SHP77 treated with DMSO at 0.1 percent for 48 hours (cell line): ENCODE measurements around the gene BRAT1.
"Not testable (repeated sequence)": the region's sequence is repeated elsewhere in the genome, so short reads cannot be mapped to it uniquely, and the experiment has no call there.

Experiments
- DNase-seq: peaks from one replicate; lab custom pipeline; 2025; lab: John Stamatoyannopoulos, UW

BRAT1 gene

GRCh38 chr7:2583798-2584580 lies 28.7 kb upstream of the BRAT1 start:
- no peak for DNase-seq

DNA sequence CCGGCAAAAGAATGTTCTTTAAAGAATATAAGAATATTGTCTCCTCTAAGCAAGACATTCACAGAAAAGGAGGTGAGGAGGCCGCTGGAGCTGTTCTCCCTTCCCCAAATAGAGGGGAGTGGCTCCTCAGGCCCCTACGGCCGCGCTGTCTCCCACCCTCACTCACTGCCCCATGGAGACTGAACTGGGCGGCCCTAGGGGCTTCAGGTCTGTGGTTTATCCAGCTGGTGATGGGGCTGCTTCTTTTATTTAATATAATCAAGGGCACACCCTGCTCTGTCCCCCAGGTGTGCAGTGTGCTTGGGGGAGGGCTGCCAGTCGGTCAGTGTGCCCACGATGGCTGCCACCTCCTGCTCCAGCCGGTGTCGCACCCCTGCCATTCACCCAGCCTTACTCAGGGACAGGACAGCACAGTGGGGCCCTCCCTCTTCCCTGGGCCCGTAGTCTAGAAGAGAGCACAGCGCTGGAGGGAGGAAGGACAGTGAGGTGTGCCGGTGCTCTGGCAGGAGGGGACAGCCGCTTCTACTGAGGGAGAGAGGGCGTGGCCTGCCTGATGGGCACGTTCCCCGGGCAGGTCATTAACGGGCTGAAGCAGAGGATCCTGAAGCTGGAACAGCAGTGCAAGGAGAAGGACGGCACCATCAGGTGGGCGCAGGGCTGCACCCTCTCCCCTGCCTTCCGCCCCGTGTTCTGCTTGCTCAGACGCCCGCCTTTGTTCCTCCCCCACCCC lies 26.8 kb upstream of the BRAT1 start:
- DNase-seq, result no peak

- no peak for DNase-seq
These were observed 25.3 kb upstream of the BRAT1 start for GRCh38 chr7:2580636-2581035.

- DNase-seq, result no peak
These were observed 22.8 kb upstream of the BRAT1 start for GRCh38 chr7:2577914-2578680.

GRCh38 chr7:2576742-2577491 lies 21.6 kb upstream of the BRAT1 start:
- DNase-seq, result no peak

DNA sequence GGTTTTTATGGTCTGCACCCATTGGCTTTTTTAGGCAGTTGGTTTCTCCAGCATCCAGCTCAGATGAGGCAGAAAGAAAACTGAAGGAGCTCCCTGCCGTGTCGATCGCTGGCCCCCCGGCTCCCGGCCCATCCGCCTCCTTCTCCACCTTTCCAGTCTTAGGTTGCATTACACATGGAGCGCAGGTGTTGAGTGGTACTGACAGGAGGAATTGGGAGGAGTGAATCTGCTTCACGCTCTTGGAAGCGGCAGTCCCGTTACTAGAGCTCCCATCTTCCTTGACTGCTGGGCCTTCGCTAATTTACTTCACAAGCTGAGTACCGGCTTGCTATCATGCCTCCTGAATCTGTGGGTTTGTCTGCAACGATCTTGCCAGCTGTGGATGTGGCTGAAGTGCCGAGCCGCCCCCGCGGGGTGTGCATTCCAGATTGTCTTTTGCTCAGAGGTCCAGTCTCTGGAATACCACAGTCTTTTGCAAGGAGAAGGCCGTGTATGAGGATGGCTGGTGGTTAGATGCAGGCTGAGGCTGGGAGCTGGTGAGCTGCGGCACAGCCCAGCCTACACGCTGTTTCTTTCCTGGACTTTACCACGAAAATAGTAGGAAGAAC lies 20.5 kb upstream of the BRAT1 start:
- DNase-seq, result no peak

- DNase-seq, result no peak
These were observed 19.9 kb upstream of the BRAT1 start for GRCh38 chr7:2575046-2575732.

DNA sequence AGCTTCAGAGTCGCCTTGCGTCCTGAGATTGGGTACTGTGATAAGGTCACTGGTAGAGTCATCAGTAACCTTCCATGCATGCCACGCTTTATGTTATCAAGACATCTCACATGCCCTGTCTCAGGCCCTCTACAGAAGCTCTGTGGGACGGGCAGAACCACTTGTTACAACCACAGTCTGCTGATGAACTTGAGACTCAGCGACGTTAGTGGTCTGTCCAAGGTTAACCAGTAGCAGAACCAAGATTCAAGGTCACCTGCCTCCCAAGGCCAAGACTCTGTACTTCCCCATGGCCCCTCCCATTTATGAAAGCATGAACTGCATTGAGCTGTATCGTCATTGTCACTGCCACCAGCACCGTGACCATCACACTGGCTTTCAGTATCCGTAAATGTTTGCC lies 18.4 kb upstream of the BRAT1 start:
- no peak for DNase-seq

DNA sequence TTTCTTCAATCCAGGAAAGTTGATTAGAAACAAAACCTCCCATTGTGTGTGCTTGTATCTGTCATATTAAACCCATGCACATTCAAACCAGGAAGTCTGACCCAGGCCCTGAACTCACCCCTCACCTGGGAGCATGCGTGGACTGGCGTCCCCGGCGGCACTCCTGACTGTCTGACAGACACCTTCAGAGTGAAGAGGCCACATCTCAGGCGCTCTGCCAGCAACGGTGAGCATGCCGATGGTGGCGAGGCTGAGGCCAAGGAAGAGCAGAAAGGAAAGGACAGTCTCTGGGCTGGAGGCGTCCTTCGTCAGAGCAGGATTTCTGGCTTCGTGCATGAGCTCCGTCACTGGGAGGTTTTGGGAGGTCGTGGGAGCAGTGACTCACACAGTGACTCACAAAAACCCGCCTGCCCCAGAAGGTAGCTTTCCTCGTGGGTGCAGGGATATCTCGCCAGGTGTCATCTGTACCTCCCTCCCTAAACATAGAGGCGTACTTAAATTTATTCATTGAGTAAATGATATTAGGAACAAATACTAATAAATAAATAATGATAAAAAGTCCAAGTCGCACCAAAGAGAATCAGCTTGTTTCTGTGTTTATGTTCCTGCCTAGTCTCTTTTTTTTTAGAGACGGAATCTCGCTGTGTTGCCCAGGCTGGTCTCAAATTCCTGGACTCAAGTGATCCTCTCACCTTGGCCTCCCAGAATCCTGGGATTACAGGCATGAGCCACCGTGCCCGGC lies 16.9 kb upstream of the BRAT1 start:
- DNase-seq, result no peak

- DNase-seq, result no peak
These were observed 16.1 kb upstream of the BRAT1 start for GRCh38 chr7:2571409-2571808.

DNA sequence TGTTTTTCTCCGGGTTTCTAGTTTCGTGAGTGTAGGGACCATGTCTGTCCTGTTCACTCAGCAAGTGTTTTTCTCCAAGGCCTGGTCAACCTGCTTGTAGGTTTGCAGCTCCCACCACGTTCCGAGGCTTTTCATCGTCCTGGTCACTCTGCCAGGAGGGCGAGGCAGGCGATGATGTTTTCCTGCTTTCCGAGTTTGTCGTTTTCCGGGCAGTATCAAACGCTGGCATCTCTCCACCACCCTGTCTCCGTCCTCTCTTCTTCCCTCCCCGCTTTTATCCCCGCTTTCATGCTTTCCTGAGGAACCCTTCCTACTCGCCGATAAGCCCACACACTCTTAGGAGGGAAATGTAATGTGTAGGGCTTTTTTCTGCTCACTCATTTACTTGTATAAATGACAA lies 14.7 kb upstream of the BRAT1 start:
- DNase-seq, result no peak

DNA sequence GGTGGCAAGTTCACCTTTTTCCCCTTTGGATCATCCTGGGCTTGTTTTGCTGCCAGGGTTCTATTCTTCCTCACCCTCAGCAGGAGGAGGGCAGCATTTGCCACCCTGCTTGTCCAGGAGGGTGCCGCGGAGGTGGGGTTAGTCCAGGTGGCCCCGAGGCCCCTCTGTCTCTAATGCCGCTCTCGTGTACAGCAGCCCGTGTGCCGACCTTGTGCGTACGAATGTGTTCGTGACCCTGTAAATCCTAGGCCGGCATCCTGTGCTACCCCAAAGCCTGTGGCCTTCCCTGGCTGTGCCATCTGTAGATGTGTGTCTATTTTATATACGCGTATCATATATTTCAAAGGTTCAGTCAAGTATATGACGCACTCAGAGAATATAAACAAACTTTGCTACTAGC lies 14.1 kb upstream of the BRAT1 start:
- DNase-seq, result no peak

- DNase-seq, result no peak
These were observed 13.3 kb upstream of the BRAT1 start for GRCh38 chr7:2568521-2569223.

- peak; percentile 41 for DNase-seq
These were observed 12.5 kb upstream of the BRAT1 start for GRCh38 chr7:2567679-2568278.

DNA sequence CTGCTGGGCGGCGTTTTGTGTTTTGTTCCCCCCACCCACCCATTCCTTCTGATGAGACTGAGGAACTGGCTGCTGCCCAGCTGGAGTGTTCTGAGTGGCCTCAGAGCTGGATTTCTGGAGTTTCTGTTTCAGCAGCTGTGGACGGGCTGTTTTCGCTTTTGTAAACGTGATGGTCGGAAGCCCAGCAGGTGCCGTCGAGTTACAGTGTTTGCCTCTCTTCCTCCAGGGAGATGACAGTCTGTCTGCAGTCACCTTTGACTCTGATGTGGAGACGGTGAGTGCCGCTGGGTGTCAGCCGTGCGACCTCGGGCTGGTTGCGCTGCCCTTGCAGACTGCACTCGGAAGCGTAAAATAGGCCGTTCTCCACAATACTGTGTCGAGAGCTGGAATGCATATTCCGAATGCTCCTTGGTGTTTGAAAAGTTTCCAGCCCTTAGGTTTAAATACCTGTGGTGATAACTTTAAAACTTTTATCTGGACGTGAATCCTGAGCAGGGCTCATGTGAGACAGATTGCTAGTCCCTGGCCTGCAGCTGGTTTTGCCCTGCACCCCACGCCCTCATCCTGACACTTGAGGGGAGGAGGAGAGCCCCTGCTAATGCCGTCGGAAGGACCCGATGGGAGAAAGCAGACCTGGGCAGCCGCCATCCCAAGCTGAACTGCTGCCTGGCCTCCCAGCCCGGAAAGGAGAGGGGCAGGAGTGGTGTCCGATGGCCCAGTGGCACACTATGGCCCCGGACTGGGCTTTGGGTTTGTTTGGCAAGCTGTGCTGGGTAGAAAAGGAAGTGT lies 11.8 kb upstream of the BRAT1 start:
- DNase-seq, result no peak

DNA sequence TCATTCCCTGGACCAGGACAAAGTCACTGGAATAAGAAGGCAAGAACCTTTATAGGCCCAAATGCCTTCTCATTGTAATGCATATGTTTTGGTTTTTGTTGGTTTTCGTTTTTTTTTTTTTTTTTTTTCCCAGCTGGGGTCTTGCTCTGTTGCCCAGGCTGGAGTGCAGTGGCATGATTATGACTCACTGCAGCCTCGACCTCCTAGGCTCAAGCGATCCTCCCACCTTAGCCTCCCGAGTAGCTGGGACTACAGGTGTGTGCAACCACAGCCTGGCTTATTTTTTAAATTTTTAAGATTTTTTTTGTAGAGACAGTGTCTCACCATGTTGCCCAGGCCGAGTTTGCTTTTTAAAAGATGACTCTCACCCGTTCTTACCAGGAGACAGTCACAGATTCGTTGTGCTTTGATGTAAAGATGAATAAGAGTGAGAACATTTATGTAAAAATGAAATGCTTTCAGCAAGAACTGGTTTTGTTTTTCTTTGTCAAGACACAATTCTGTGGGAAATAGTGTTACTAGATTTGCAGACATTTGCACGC lies 11.1 kb upstream of the BRAT1 start:
- no peak for DNase-seq

DNA sequence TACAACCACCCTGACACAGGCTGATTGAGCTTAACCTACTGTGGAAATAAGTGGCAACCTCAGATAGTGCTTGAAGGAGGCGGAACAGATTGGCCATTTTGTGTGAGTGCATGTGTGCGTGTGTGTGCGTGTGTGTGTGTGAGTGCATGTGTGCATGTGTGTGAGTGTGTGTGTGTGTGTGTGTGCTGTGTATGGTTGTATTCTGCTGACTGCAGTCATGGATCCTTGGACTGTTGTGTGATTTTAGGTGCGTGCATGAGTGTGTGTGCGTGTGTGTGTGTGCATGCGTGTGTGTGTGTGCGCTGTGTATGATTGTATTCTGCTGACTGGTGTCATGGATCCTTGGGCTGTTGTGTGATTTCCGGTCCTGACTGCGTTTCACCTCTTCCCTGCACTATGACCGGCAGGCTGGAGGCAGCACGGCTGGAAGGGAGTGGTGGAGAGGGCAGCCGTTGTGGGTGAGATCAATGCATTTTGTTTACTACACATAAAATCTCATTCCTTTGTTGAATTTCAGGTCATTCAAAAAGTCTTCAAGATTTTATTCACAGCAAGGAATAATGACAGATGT lies 9.7 kb upstream of the BRAT1 start:
- DNase-seq, result no peak

- not testable (repeated sequence) for DNase-seq
These were observed 8.6 kb upstream of the BRAT1 start for GRCh38 chr7:2563955-2564354.
